Keratinocyte (primary cell): Measurements from ENCODE around the gene RIPPLY2. TPM values are rescaled to one million over a fixed set of nuclear protein-coding genes. Genes with fewer than 3 reads are reported as not detected.

Experiments
- DNase-seq: peaks from one replicate; pipeline ENCODE4 v3.0.0-alpha.2; 2011; ENCODE audit warnings: low read depth, missing footprints, low spot score
- FAIRE-seq: peaks from 2 replicates; lab custom pipeline; 2011; peaks lifted over from hg19 to GRCh38; lab: Jason Lieb, UNC
- H2AFZ ChIP-seq: 2 replicates; pipeline ENCODE4 v1.6.0; 2012; ENCODE audit warnings: low read length, control low read depth, inconsistent platforms; ENCODE audit not compliant: control insufficient read depth
- H3K27ac ChIP-seq: 2 replicates; pipeline ENCODE4 v1.5.1; 2011; ENCODE audit warnings: low read length; ENCODE audit not compliant: control insufficient read depth, insufficient read depth
- H3K27me3 ChIP-seq: 3 replicates; pipeline ENCODE4 v1.6.0; 2011; ENCODE audit warnings: low read length; ENCODE audit not compliant: control insufficient read depth, insufficient read depth; ENCODE audit errors: extremely low read depth
- H3K36me3 ChIP-seq, 2 experiments: 2 replicates in 1 of 2; 3 replicates in 1 of 2; pipeline ENCODE4 v1.5.1; 2011; ENCODE audit warnings: low read length in 2 of 2, mild to moderate bottlenecking in 1 of 2; ENCODE audit not compliant: control insufficient read depth in 2 of 2, insufficient read depth in 2 of 2; ENCODE audit errors: extremely low read depth in 1 of 2
- H3K4me1 ChIP-seq: 3 replicates; pipeline ENCODE4 v1.5.1; 2011; ENCODE audit warnings: low read length; ENCODE audit not compliant: control insufficient read depth, insufficient read depth; ENCODE audit errors: extremely low read depth
- H3K4me2 ChIP-seq: 3 replicates; pipeline ENCODE4 v1.6.0; 2011; ENCODE audit warnings: low read depth, low read length; ENCODE audit not compliant: control insufficient read depth, insufficient read depth; ENCODE audit errors: extremely low read depth
- H3K4me3 ChIP-seq, 3 experiments: fragments of 200-600 bp in 1 of 3; sonication (generic) in 1 of 3; 2 replicates in 2 of 3; 3 replicates in 1 of 3; pipeline ENCODE4 v1.5.1; 2011 to 2016; ENCODE audit warnings: low read length in 3 of 3, mild to moderate bottlenecking in 3 of 3, control low read depth in 2 of 3, inconsistent platforms in 1 of 3, low read depth in 1 of 3, mixed read lengths in 1 of 3, mixed run types in 1 of 3, moderate library complexity in 1 of 3; ENCODE audit not compliant: control insufficient read depth in 2 of 3, insufficient read depth in 2 of 3; ENCODE audit errors: extremely low read depth in 1 of 3
- H3K79me2 ChIP-seq: 2 replicates; pipeline ENCODE4 v1.6.0; 2012; ENCODE audit warnings: low read length; ENCODE audit not compliant: control insufficient read depth, insufficient read depth
- H3K9ac ChIP-seq: 3 replicates; pipeline ENCODE4 v1.6.0; 2011; ENCODE audit warnings: low read length; ENCODE audit not compliant: control insufficient read depth, insufficient read depth; ENCODE audit errors: extremely low read depth
- H3K9me1 ChIP-seq: 3 replicates; pipeline ENCODE4 v1.6.0; 2011; ENCODE audit warnings: low read length; ENCODE audit not compliant: control insufficient read depth, insufficient read depth; ENCODE audit errors: extremely low read depth
- H3K9me3 ChIP-seq: 2 replicates; pipeline ENCODE4 v1.5.1; 2012; ENCODE audit warnings: low read depth, low read length; ENCODE audit not compliant: control insufficient read depth
- H4K20me1 ChIP-seq: 3 replicates; pipeline ENCODE4 v1.6.0; 2011; ENCODE audit warnings: low read length; ENCODE audit not compliant: control insufficient read depth, insufficient read depth; ENCODE audit errors: extremely low read depth
- CTCF ChIP-seq, 3 experiments: IDR thresholded peaks in 1 of 3; conservative IDR thresholded peaks in 1 of 3; optimal IDR thresholded peaks in 1 of 3; 2 replicates in 2 of 3; 3 replicates in 1 of 3; pipeline versions ENCODE3 to v1.5.1; 2011; ENCODE audit warnings: low read length in 3 of 3, mild to moderate bottlenecking in 3 of 3, moderate library complexity in 2 of 3, control low read depth in 1 of 3, inconsistent platforms in 1 of 3; ENCODE audit not compliant: insufficient read depth in 2 of 3; ENCODE audit errors: extremely low read depth in 1 of 3
- EZH2 ChIP-seq: IDR thresholded peaks from one replicate; pipeline ENCODE4 v1.6.1; 2012; ENCODE audit warnings: inconsistent platforms, mild to moderate bottlenecking, low read length, moderate library complexity
- dilution Hi-C: fragments of 300-500 bp; cut with MboI; formaldehyde crosslinking; loops from one replicate; pipeline ENCODE4 v1.7.0; 2020; ENCODE audit warnings: low sequenced_read_pairs; ENCODE audit not compliant: extremely low pct_ligation_motif_present
- polyA plus RNA-seq, 5 experiments: library from polyadenylated mRNA; depleted of rRNA in 3 of 5; stranded (reverse) in 3 of 5; stranded (forward) in 1 of 5; unstranded in 1 of 5; fragments of >200 nt; gene quantifications; 1 replicate in 1 of 5; 2 replicates in 3 of 5; 3 replicates in 1 of 5; pipeline versions ENCODE4 v1.2.1 to v1.2.3, GENCODE V29; 2011 to 2012; ENCODE audit warnings: missing spikeins in 2 of 5, low read depth in 1 of 5, low replicate concordance in 1 of 5

RIPPLY2 gene
- polyA plus RNA-seq, 1 donor (not counting 4 experiments of a cell fraction or from before 2014, with no cell fraction given), result 0.60 TPM

DNA sequence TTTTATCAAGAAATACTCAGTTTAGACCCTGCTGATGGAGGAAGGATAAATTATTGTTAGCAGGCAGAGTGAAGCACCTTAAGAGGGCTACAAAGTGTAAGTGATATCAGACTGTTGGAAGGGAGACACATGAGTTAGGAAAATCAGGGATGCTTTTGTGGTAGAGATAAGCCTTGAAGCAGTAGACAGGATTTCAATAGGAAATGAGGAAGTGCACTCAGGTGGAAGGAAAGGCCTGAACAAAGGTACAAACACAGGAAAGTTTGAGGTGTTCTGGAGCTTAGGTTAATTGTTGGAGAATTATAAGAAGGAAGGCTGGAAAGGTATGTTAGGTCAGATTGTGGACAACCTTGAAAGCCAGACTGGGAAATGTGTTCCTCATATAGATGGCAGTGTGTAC lies 13.9 kb downstream of the RIPPLY2 start:
- no peak for DNase-seq
- Histone ChIP-seq H3K27me3 (no peaks in the 10 kb centered on the region), H3K4me3 (no peak overlapping the region), H3K9me3 (no peaks in the 10 kb centered on the region), H4K20me1 (no peaks in the 10 kb centered on the region), H3K4me1 (peaks cover 18% of the 10 kb centered on the region), H3K79me2 (peaks cover 6% of the 10 kb centered on the region), H3K36me3 (peaks cover 1 to 3% of the 10 kb centered on the region in 2 experiments), H2AFZ (peak overlapping the region; percentile 71), H3K4me2 (peak overlapping the region; percentile 46), H3K9me1 (no peaks in the 10 kb centered on the region), H3K9ac (no peak overlapping the region), H3K27ac (peak overlapping the region; percentile 88)
- no peak for FAIRE-seq
- no peak for TF ChIP-seq CTCF (optimal IDR thresholded peaks at IDR 0.05 in 1 of 3, IDR thresholded peaks at IDR 0.05 in 1 of 3, conservative IDR thresholded peaks at IDR 0.05 in 1 of 3; ENCODE audit: extremely low read depth in 1 of 3, insufficient read depth in 2 of 3, low read length in 3 of 3)
- no peak for TF ChIP-seq EZH2
- dilution Hi-C loops, result no loop called here

GRCh38 chr6:83867527-83868161 lies 14.5 kb downstream of the RIPPLY2 start:
- Histone ChIP-seq H3K36me3 (peaks cover 1 to 3% of the 10 kb centered on the region in 2 experiments), H3K4me1 (peaks cover 18% of the 10 kb centered on the region), H3K9me3 (no peaks in the 10 kb centered on the region), H3K4me3 (no peak overlapping the region), H3K4me2 (peak overlapping the region; percentile 46), H3K27me3 (no peaks in the 10 kb centered on the region), H3K9me1 (no peaks in the 10 kb centered on the region), H3K79me2 (peaks cover 6% of the 10 kb centered on the region), H4K20me1 (no peaks in the 10 kb centered on the region), H3K27ac (peak overlapping the region; percentile 88), H3K9ac (peak overlapping the region; percentile 19), H2AFZ (peak overlapping the region; percentile 71)
- dilution Hi-C loops, result no loop called here
- FAIRE-seq, result peak; percentile 76
- DNase-seq, result peak; percentile 73
- TF ChIP-seq CTCF (optimal IDR thresholded peaks at IDR 0.05 in 1 of 3, IDR thresholded peaks at IDR 0.05 in 1 of 3, conservative IDR thresholded peaks at IDR 0.05 in 1 of 3; ENCODE audit: extremely low read depth in 1 of 3, insufficient read depth in 2 of 3, low read length in 3 of 3) (no peak), EZH2 (no peak)
